Measurements from ENCODE around the gene RNF121. TPM values are rescaled to one million over a fixed set of nuclear protein-coding genes. Genes with fewer than 3 reads are reported as not detected.

Gene RNF121
- total and polyA plus RNA-seq, 9 donors = 17.4 to 32.2 (median 27.0) TPM

GRCh38 chr11:72000202-72000867 lies 71.5 kb downstream of the RNF121 start:
- DNase-seq = no peak
- no peaks in the 10 kb centered on the region for H3K9me3 ChIP-seq
- TF ChIP-seq POLR2A (IDR thresholded peaks at IDR 0.05) (no peak), CTCF (IDR thresholded peaks at IDR 0.05) (no peak), EP300 (IDR thresholded peaks at IDR 0.05) (no peak)
- no peaks in the 10 kb centered on the region for H3K27me3 ChIP-seq
- 83 to 87% (median 86%) methylated on average over 10 of the region's 10 CpGs for WGBS, 3 donors
- no peaks in the 10 kb centered on the region for H3K36me3 ChIP-seq
- H3K27ac ChIP-seq = peak overlapping the region in 1 of 2 donors; percentile 59
- intact Hi-C loops (cut with DNase I) = loop anchor here in 1 of 4 donors (10.0 kb wide), 1 partner anchor 244 kb away; the partner anchor contains the start of gene PHOX2A
- peaks cover 3% of the 10 kb centered on the region for H3K4me1 ChIP-seq (ENCODE audit: insufficient read depth)
- H3K4me3 ChIP-seq = no peak overlapping the region

- Histone ChIP-seq H3K4me3 (no peak overlapping the region), H3K27ac (no peak overlapping the region), H3K4me1 (ENCODE audit: insufficient read depth) (peaks cover 3% of the 10 kb centered on the region), H3K27me3 (no peaks in the 10 kb centered on the region), H3K9me3 (no peaks in the 10 kb centered on the region), H3K36me3 (no peaks in the 10 kb centered on the region)
- no peak for DNase-seq
- WGBS, 3 donors = 71 to 81% (median 72%) methylated on average over 11 of the region's 11 CpGs
- TF ChIP-seq EP300 (IDR thresholded peaks at IDR 0.05) (no peak), CTCF (IDR thresholded peaks at IDR 0.05) (no peak), POLR2A (IDR thresholded peaks at IDR 0.05) (no peak)
- intact Hi-C loops (cut with DNase I) = loop anchor here in 1 of 4 donors (10.0 kb wide), 1 partner anchor 244 kb away; the partner anchor contains the start of gene PHOX2A
These were observed 72.4 kb downstream of the RNF121 start for GRCh38 chr11:72001285-72001684.

- H3K27me3 ChIP-seq = no peaks in the 10 kb centered on the region
- no peak overlapping the region for H3K27ac ChIP-seq
- H3K4me3 ChIP-seq = no peak overlapping the region
- no peaks in the 10 kb centered on the region for H3K36me3 ChIP-seq
- TF ChIP-seq EP300 (IDR thresholded peaks at IDR 0.05) = no peak
- TF ChIP-seq CTCF (IDR thresholded peaks at IDR 0.05) = no peak
- TF ChIP-seq POLR2A (IDR thresholded peaks at IDR 0.05) = no peak
- DNase-seq = no peak
- H3K4me1 ChIP-seq (ENCODE audit: insufficient read depth) = peaks cover 3% of the 10 kb centered on the region
- 46% methylated on average over 10 of the region's 10 CpGs for WGBS, 3 donors
- intact Hi-C loops (cut with DNase I) = loop anchor here in 1 of 4 donors (10.0 kb wide), 1 partner anchor 243 kb away; the partner anchor contains the start of gene PHOX2A
- H3K9me3 ChIP-seq = no peaks in the 10 kb centered on the region
These were observed 73.2 kb downstream of the RNF121 start for GRCh38 chr11:72001834-72002591.

- TF ChIP-seq CTCF (IDR thresholded peaks at IDR 0.05) (no peak), POLR2A (IDR thresholded peaks at IDR 0.05) (no peak), EP300 (IDR thresholded peaks at IDR 0.05) (no peak)
- Histone ChIP-seq H3K27ac (no peak overlapping the region), H3K4me1 (ENCODE audit: insufficient read depth) (peaks cover 3% of the 10 kb centered on the region), H3K27me3 (no peaks in the 10 kb centered on the region), H3K9me3 (no peaks in the 10 kb centered on the region), H3K4me3 (no peak overlapping the region), H3K36me3 (no peaks in the 10 kb centered on the region)
- WGBS, 3 donors = 73 to 80% (median 78%) methylated on average over 12 of the region's 12 CpGs
- no peak for DNase-seq
- intact Hi-C loops (cut with DNase I) = loop anchor here in 1 of 4 donors (10.0 kb wide), 1 partner anchor 242 kb away; the partner anchor contains the start of gene PHOX2A
These were observed 74.3 kb downstream of the RNF121 start for GRCh38 chr11:72002841-72003775.

All from ovary (tissue), 9 donors.